C1 segment of cervical spinal cord (tissue), 14 donors: ENCODE data around the gene RIC1.
"Not testable (repeated sequence)": the region's sequence is repeated elsewhere in the genome, so short reads cannot be mapped to it uniquely, and the experiment has no call there.

Source experiments
- DNase-seq, 14 donors: peaks; one replicate each; lab custom pipeline; 2025; lab: John Stamatoyannopoulos, UW

The RIC1 gene

GRCh38 chr9:5671711-5672353 lies 42.9 kb downstream of the RIC1 start:
- DNase-seq = no peak

DNA sequence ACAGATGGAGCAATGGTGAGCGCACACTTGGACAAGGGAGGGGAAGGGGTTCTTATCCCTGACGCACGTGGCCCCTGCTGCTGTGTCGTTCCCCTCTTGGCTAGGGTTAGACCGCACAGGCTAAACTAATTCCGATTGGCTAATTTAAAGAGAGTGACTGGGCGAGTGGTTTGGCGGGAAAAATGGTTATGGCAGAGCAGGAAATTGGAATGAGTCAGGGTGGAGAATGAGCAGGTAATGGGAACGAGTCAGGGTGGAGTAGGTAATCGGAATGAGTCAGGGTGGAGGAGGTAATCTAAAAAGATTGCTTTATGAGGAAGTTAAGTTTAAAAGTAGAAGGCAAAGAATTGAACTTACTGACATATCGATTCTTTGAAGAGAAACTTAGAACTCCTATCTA lies 46.1 kb downstream of the RIC1 start:
- DNase-seq = not testable (repeated sequence)

DNA sequence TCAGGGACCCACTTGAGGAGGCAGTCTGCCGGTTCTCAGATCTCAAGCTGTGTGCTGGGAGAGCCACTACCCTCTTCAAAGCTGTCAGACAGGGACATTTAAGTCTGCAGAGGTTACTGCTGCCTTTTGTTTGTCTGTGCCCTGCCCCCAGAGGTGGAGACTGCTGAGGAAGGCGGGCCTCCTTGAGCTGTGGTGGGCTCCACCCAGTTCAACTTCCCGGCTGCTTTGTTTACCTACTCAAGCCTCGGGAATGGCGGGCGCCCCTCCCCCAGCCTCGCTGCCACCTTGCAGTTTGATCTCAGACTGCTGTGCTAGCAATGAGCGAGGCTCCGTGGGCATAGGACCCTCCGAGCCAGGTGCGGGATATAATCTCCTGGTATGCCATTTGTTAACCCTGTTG lies 54.7 kb downstream of the RIC1 start:
- not testable (repeated sequence) for DNase-seq

DNA sequence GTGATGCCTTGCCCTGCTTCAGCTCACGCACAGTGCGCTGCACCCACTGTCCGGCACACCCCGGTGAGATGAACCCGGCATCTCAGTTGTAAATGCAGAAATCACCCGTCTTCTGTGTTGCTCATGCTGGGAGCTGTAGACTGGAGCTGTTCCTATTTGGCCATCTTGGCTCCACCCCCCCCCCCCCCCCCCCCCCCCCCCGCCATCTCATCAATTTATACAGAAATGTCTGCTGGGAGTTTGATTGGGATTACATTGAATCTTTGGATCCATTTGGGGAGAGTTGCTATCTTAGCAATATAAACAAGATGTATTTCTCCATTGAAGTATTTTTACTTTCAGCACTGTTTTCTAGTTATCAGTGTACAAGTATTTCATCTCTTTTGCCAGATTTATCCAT lies 55.2 kb downstream of the RIC1 start:
- no peak for DNase-seq

- DNase-seq = no peak
These were observed 59.2 kb downstream of the RIC1 start for GRCh38 chr9:5688109-5688508.

- DNase-seq = no peak
These were observed 61.4 kb downstream of the RIC1 start for GRCh38 chr9:5690278-5690677.

GRCh38 chr9:5695860-5696259 lies 67.0 kb downstream of the RIC1 start:
- no peak for DNase-seq

DNA sequence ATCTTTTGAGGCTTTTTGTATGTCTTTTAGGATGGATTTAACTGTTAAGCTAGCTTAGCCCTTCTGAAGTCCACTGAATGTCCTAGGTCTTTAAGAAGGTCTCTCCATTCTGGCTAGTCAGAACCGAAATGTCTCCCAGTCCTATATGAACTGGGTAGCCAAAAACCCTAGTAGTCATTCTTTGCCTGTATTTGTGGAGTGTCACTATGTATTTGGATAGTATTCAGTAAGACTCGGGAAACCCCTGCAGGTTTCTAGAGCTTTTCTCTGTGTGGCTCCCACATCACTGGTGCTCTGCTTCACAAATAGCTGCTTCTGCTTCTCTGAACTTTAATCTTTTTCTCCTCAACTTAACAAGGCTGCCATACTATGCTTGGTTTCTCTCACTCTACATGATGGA lies 68.0 kb downstream of the RIC1 start:
- peak in 1 of 14 donors; percentile 15 for DNase-seq

DNA sequence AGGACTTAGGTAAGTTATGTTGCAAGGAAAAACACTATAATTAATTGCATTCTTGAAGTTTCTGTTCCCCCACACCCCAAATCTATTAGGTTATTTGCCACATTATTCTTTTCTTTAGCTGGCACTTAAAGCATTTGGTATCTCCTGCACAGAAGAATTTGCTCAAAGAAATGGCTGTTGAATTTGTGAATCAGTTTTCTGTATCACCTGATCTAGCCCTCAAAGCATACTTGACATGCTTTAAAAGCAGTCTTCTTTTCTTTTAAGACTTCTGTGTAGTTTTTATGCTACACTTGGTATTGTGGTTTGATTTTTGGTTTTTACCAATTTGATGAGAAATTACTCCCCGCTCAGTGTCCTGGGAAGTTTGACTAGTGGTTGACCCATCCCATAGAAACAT lies 69.1 kb downstream of the RIC1 start:
- DNase-seq = no peak

DNA sequence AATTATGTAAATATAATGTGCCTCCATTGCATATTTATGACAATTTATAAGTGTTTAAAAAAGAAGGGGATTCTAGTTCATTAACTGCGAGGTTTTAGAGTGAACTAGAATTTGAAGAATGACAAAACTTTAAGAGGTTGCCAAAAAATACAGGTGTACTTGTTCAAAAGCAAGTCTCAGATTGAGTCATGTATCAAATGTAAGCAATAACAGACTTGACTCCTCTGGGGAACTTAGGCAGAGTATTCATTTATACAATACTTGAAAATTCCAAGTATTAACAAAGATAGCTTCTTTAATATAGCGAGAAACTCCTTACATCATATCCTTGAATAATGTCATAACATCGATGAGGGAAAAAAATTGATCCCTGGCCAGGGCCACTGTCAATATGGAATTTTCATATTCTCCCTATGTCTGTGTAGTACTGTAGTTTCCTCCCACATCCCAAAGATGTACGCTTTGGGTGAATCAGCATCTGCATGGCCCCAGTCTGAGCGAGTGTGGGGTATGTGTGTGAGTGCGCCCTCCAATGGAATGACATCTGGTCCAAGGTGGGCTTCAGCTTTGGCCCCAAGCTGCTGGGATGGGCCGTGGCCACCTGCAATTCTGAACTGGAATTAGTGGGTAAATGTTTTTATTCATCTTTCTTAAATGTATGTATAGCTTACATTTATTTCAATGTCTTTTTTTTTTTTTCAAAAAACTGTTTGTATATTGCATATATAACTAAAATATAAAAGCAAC lies 70.1 kb downstream of the RIC1 start:
- DNase-seq = no peak

GRCh38 chr9:5708414-5708813 lies 79.5 kb downstream of the RIC1 start:
- DNase-seq = no peak

GRCh38 chr9:5712651-5713390 lies 83.9 kb downstream of the RIC1 start:
- no peak for DNase-seq

DNA sequence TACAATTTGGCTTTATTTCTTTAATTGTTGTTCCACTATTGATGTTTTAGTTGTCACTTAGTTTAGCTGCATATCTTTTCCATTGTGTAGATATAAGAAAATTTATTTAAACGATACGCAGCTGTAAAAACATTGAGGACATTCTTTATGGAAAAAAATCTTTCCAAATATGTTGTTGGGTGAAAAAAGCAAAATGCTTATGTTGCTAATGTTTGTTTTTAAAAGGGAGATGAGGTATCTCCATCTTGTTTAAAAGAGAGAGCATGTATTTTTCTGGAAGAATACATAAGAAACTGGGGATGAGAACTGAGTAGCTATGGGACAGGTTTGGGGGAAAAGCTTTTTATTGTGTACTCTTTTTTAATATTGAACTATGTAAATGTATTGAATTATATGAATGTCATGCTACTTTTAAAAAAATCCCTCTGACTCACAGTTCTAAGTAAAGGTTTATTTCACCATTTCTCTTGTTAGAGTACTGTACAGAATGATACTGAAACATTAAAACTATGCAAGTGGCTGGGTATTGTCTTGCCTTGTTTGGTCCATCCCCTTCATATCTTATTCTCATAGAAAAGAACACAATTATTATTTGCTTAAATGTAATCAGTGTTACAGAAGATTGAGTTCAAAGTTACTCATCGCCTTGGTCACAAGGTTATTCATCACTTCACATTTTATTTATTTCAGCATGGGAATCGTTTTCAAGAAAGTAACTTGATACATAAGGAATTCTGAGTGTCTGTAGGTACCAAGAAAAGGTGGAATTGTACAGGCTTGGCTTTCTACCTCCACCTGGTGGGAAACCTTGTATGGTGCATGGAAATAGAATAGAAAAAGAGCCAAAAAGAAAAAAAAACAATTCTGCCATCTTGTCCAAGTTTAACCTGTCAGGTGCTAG lies 85.8 kb downstream of the RIC1 start:
- DNase-seq = no peak

DNA sequence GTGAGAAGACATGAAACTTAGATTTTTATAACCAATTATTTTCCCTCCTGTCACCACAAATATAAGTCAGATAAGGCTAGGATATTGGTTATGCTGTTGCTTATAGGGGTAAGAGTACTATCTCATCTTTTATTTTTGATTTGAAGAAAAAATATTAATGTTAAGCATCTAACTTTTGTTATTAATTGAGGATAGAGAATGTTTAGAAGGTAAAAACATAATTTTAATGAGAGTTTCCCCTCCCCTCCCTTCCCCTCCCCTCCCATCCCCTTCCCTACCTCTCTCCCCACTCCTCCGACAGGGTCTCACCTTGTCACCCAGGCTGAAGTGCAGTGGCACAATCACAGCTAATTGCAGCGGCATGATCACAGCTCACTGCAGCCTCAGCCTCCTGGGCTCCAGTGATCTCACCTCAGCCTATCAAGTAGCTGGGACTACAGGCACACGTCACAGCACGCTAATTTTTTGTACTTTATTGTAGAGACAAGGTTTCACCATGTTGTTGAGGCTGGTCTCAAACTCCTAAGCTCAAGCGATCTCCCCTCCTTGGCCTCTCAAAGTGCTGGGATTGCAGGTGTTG lies 86.7 kb downstream of the RIC1 start:
- no peak for DNase-seq

DNA sequence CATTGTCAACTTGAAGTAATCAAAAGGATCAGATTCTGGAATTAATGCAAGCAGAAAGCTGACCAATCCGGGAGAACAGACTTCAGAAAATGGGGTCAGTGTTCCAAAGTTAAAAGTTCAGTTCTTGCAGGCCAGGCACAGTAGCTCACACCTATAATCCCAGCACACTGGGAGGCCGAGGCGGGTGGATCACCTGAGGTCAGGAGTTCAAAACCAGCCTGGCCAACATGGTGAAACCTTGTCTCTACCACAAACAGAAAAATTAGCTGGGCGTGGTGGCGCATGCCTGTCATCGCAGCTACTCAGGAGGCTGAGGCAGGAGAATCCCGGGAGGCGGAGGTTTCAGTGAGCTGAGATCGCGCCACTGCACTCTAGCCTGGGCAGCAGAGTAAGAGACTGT lies 88.5 kb downstream of the RIC1 start:
- DNase-seq = not testable (repeated sequence)

GRCh38 chr9:5718296-5719032 lies 89.6 kb downstream of the RIC1 start:
- no peak for DNase-seq

DNA sequence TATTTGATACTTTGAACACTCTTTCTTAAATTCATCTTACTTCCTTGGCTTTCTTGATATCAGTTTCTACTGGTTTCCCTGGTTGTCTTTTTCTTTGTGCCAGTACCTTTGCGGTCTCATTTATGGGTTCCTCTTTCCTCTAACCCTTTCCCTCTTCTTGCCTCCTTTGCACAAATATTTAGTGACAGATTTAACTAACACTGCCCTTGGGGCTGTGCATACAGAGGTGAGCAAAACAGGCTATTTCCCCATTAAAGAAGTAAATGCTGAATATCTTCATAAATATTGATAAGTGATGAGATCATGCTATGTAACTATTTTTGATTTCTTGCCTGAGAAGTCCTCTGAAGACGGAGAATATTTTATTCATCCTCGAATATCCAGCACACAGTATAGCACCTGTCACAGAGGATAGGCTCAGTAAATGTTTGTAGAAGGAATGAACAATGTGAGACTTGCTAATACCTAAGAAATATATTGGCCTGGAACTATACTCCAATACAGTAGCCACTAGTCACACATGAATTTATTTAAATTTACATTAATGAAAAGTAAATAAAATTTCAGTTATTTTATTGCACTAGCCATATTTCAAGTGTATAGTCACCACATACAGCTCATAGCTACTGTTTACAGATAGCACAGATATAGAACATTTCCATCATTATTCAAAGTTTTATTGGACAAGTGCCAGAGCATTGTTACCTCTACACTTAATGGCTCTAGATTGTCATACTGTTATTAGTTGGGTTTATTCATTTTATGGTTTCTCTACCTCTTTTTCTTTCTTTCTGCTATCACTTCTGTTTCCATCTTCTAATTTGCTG lies 90.4 kb downstream of the RIC1 start:
- DNase-seq = no peak

DNA sequence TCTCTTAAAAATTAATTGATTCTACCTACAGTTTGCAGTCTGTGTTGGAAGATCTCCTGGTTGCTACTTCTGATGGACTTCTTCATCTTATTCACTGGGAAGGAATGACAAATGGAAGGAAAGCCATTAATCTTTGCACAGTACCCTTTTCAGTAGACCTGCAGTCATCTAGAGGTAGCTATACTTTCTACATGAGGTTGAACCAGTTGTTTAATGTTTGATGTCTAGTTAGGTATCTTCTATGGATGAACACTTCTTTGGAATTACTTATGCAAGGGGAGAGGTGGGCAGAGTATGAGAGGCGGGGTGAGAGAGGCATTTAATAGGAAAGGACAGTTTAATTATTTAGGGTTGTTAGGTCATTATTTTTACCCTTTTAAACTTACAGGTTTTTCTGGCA lies 91.2 kb downstream of the RIC1 start:
- no peak for DNase-seq

- DNase-seq = no peak
These were observed 92.6 kb downstream of the RIC1 start for GRCh38 chr9:5721279-5722087.
